A549 (cell line): ENCODE measurements around the gene HNF1B.

ENCODE experiments used
- BHLHE40 ChIP-seq: IDR thresholded peaks from 2 replicates; pipeline ENCODE4 v1.6.1; 2012; ENCODE audit warnings: low read depth, low read length, inconsistent platforms
- MAX ChIP-seq: IDR thresholded peaks from 2 replicates; pipeline ENCODE4 v1.6.1; 2012

GRCh38 chr17:37650419-37651003 is 94.3 kb downstream of the HNF1B start:
- TF ChIP-seq BHLHE40 (no peak), MAX (no peak)
